ENCODE data around the gene NFIC.

Gene NFIC

GRCh38 chr19:3518659-3519058, 152.3 kb downstream of the NFIC start:
- Histone ChIP-seq H3K27ac (ENCODE audit: low read length) (no peak overlapping the region), H3K4me3 (ENCODE audit: low read length in 2 of 2) (no peak overlapping the region), H3K27me3 (ENCODE audit: control insufficient read depth in 1 of 2, insufficient read depth in 2 of 2, low read length in 2 of 2) (no peaks in the 10 kb centered on the region), H3K9ac (ENCODE audit: low read length in 2 of 2) (no peak overlapping the region), H3K36me3 (ENCODE audit: control insufficient read depth in 2 of 2, insufficient read depth in 2 of 2, low read length in 2 of 2) (peaks cover 0 to 11% of the 10 kb centered on the region in 2 donors), H3K9me3 (ENCODE audit: control insufficient read depth in 2 of 2, low read length in 2 of 2) (no peaks in the 10 kb centered on the region), H3K4me1 (ENCODE audit: control insufficient read depth, insufficient read depth, low read length) (peaks cover 13% of the 10 kb centered on the region)
